Brain microvascular endothelial cell (primary cell): ENCODE results near the gene DLG5.

Experiments
- DNase-seq: peaks from one replicate; pipeline ENCODE4 v3.0.0-alpha.2; 2020
- H3K27ac ChIP-seq: fragments of 250-450 bp; sonication (Bioruptor Pico); 2 replicates; pipeline ENCODE4 v1.5.1; 2020; ENCODE audit warnings: mild to moderate bottlenecking, moderate library complexity
- H3K27me3 ChIP-seq: fragments of 250-450 bp; sonication (Bioruptor Pico); replicated peaks from 2 replicates; pipeline ENCODE4 v1.5.1; 2020; ENCODE audit warnings: mild to moderate bottlenecking
- H3K36me3 ChIP-seq: fragments of 250-450 bp; sonication (Bioruptor Pico); replicated peaks from 2 replicates; pipeline ENCODE4 v1.5.1; 2020; ENCODE audit warnings: mild to moderate bottlenecking
- H3K4me3 ChIP-seq: 2 replicates; pipeline ENCODE4 v1.5.1; 2011; ENCODE audit warnings: low read depth, mild to moderate bottlenecking, control low read depth, low read length, moderate library complexity
- in situ Hi-C: cut with HindIII; loops from 2 replicates; pipeline ENCODE4 v1.10.0; 2017; ENCODE audit warnings: low sequenced_read_pairs, low pct_ligation_motif_present
- TF ChIP-seq, protein P1 (sequence below): IDR thresholded peaks from 2 replicates; pipeline ENCODE4 v1.5.1; 2011; ENCODE audit warnings: low read depth, mild to moderate bottlenecking, moderate library complexity, low read length, control low read depth, inconsistent platforms; ENCODE audit errors: missing control alignments

Gene DLG5

DNA sequence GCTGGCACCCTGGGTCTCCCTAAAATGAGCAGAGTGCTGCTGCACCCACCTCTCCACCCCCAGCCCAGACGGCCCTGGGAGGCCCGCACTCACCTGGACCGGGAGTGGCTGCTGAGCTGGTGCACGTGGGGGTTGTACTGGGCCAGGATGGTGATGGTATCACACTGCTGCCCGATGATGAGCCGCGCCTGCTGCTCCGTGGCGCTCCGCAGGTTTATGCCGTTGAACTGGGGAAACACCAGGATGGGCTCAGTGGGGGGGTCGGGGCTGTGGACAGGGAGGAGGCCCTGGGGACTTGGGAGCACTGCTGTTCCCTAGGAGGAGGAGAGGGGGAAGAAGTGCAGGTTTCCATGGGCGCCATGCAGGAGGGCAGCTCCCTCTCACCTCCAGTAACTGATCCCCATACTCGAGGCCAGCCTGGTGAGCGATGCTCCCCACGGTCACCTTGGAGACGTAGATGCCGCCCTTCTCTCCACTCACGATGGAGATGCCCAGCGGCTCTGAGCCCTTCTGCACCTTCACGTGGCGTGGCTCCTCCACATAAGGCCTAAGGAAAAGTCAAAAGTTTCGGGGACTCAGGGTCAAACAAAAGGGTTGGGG, 114.6 kb downstream of the DLG5 start:
- Histone ChIP-seq H3K4me3 (no peak overlapping the region), H3K36me3 (peaks cover 45% of the 10 kb centered on the region), H3K27ac (no peak overlapping the region), H3K27me3 (no peaks in the 10 kb centered on the region)
- TF ChIP-seq, protein P1, sequence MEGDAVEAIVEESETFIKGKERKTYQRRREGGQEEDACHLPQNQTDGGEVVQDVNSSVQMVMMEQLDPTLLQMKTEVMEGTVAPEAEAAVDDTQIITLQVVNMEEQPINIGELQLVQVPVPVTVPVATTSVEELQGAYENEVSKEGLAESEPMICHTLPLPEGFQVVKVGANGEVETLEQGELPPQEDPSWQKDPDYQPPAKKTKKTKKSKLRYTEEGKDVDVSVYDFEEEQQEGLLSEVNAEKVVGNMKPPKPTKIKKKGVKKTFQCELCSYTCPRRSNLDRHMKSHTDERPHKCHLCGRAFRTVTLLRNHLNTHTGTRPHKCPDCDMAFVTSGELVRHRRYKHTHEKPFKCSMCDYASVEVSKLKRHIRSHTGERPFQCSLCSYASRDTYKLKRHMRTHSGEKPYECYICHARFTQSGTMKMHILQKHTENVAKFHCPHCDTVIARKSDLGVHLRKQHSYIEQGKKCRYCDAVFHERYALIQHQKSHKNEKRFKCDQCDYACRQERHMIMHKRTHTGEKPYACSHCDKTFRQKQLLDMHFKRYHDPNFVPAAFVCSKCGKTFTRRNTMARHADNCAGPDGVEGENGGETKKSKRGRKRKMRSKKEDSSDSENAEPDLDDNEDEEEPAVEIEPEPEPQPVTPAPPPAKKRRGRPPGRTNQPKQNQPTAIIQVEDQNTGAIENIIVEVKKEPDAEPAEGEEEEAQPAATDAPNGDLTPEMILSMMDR: no peak
- no peak for DNase-seq
- in situ Hi-C loops: no loop called here

DNA sequence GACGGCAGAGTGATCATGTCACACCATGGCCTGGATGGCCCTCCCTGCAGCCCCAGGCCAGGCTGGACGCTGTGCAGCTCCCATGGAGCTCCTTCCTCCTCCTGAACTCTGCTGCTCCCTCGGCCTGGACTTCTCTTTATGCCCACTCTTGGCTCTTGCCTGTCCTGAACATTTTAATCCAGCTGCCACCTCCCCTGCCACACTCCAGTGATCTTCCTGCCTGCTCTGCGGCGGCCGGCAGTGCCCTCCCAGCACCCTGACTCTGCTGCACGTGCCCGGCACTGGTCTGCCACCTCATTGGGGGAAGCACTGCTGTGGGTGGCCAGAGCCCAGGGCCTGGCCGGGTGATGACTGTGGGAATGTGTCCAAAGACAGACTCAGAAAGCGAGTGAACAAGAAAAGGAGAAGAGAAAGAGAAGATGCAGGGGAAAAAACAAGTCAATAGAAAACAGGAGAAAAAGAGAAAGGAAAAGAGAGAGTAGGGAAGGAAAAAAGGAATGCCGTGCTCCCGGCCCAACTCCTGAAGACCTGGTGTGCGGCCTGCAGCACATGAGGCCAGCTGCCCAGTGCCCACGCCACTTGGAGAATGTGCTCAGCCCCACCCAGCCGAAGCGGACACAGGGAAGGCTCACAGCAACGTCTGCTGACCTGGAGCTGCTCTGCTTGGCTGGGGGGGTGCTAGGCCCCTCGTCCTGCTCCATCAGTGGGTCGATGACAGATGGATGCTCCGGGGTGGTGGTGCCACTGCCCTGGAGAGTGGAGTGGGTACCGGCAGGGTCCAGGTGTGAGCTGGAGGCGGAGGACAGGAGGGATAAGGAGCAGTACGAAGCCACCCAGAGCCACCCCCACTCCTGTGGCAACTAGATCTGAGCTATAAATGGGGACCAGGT, 115.9 kb downstream of the DLG5 start:
- DNase-seq: no peak
- in situ Hi-C loops: no loop called here
- Histone ChIP-seq H3K36me3 (peaks cover 37% of the 10 kb centered on the region), H3K4me3 (no peak overlapping the region), H3K27me3 (no peaks in the 10 kb centered on the region), H3K27ac (no peak overlapping the region)
- TF ChIP-seq, protein P1: no peak

DNA sequence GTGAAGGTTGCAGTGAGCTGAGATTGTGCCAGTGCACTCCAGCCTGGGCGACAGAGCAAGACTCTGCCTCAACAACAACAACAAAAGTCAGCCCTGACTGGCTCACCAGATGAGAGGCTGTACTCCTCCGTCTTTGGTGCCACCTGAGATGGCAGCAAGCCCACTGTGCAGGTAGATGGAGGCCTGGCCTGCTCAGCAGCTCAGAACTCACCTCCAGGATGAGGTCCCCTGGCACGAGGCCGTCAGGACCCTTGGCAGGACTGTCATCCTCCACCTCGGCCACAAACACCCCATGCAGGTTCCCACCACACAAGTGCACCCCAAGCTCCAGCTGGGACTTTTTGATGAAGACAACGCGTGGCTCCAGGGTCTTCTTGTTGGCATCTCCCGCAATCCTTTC, 117.2 kb downstream of the DLG5 start:
- Histone ChIP-seq H3K27ac (no peak overlapping the region), H3K27me3 (no peaks in the 10 kb centered on the region), H3K4me3 (no peak overlapping the region), H3K36me3 (peaks cover 46% of the 10 kb centered on the region)
- no peak for DNase-seq
- TF ChIP-seq, protein P1: no peak
- in situ Hi-C loops: no loop called here

DNA sequence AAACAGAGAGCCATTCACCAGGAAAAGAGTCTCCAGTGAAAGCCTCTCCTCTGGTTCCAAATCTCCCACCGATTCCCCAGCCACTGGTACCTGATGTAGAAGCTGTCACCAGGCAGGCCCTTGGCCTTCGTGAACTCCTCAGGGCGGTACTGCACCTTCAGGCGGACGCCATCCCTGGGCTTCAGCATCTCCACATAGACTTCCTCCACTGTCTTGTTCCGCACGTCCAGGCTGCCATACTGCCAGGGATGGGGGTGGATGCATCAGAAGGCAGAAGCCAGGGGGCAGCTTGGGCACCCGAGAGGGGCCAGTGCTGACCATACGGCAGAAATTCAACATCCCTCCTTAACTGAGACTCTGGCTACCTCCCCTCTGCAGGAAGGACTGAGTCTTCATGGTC, 118.8 kb downstream of the DLG5 start:
- DNase-seq: no peak
- no peak overlapping the region for H3K27ac ChIP-seq
- no peak overlapping the region for H3K4me3 ChIP-seq
- in situ Hi-C loops: no loop called here
- TF ChIP-seq, protein P1: no peak
- H3K36me3 ChIP-seq: peaks cover 48% of the 10 kb centered on the region
- H3K27me3 ChIP-seq: no peaks in the 10 kb centered on the region

DNA sequence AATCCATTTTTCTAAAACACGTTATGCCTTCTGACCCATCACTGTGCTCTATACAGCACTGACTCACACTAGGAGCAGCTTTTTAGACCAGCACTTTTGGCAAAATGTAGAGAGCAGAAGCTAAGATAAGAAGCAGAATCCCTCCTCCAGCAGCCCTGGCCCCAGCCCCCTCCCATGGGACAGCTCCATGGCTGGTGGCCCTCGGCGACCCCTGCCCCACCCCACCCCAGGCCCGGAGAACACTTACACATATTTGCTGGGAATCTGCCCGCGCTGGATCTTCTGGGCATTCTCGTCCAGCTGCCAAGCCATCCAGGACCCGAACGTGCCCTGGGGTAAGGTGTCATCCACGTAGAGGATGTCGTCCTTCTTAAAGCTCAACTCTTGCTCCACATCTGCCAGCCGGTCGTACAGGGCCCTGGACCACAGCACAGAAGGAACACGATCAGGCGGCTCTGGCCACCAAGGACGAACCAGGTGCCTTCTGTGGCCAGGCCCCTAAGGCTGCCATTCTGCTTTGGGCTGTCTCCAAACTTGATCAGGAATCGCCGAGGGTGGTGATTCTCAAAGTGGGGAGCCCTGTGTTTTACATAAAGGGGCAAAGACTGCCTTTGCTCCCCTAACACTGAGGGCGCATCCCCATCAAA, 119.9 kb downstream of the DLG5 start:
- TF ChIP-seq, protein P1: no peak
- Histone ChIP-seq H3K36me3 (peaks cover 45% of the 10 kb centered on the region), H3K27me3 (no peaks in the 10 kb centered on the region), H3K27ac (no peak overlapping the region), H3K4me3 (no peak overlapping the region)
- no peak for DNase-seq
- in situ Hi-C loops: no loop called here
